ENCODE results near the gene C9. TPM values are rescaled to one million over a fixed set of nuclear protein-coding genes. Genes with fewer than 3 reads are reported as not detected.

Gene C9
- total RNA-seq, 1 donor from 2014 or later: not detected

Other genes with a start within 250 kb of the C9 start
- 5.8 TPM for gene FYB1, start 144.9 kb downstream of the C9 start, total RNA-seq
- gene DAB2, start 60.5 kb upstream of the C9 start, total RNA-seq: 32.4 TPM

Data from left ventricle myocardium superior (tissue), 1 donor.